OCI-LY7 (cell line): ENCODE data around the gene SALL3.

ENCODE experiments used
- EZH2phosphoT487 ChIP-seq: fragments of 200-600 bp; sonication (generic); IDR thresholded peaks from 2 replicates; pipeline ENCODE4 v1.6.1; 2018; ENCODE audit warnings: low read depth, borderline replicate concordance, mild to moderate bottlenecking, mixed run types, antibody characterized with exemption, low read length, moderate library complexity, mixed read lengths
- TF ChIP-seq, protein P1 (sequence below): fragments of 200-600 bp; sonication (generic); conservative IDR thresholded peaks from 2 replicates; pipeline ENCODE4 v1.5.1; 2014; ENCODE audit warnings: mild to moderate bottlenecking, antibody characterized with exemption, low read length, moderate library complexity, mixed read lengths

- TF ChIP-seq, protein P1, sequence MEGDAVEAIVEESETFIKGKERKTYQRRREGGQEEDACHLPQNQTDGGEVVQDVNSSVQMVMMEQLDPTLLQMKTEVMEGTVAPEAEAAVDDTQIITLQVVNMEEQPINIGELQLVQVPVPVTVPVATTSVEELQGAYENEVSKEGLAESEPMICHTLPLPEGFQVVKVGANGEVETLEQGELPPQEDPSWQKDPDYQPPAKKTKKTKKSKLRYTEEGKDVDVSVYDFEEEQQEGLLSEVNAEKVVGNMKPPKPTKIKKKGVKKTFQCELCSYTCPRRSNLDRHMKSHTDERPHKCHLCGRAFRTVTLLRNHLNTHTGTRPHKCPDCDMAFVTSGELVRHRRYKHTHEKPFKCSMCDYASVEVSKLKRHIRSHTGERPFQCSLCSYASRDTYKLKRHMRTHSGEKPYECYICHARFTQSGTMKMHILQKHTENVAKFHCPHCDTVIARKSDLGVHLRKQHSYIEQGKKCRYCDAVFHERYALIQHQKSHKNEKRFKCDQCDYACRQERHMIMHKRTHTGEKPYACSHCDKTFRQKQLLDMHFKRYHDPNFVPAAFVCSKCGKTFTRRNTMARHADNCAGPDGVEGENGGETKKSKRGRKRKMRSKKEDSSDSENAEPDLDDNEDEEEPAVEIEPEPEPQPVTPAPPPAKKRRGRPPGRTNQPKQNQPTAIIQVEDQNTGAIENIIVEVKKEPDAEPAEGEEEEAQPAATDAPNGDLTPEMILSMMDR, result no peak
- TF ChIP-seq EZH2phosphoT487, result no peak
These were observed 66.9 kb downstream of the SALL3 start for GRCh38 chr18:79046522-79046921.
